ENCODE results near the gene NOA1. TPM values are rescaled to one million over a fixed set of nuclear protein-coding genes. Genes with fewer than 3 reads are reported as not detected.
A peak's percentile ranks its signal among the peaks of the same experiment; 100 is the strongest.

NOA1 gene
- total and polyA plus RNA-seq, 10 of the 15 experiments (the other 5 are each of a cell fraction or from before 2014, with no cell fraction given) = 3.2 to 34.0 (median 17.6) TPM

GRCh38 chr4:56978750-56979303 is 1.4 kb upstream of the NOA1 start, which contains the start of gene POLR2B (continued):
- TF ChIP-seq YBX1 (IDR thresholded peaks at IDR 0.05) (no peak), CHD1 (IDR thresholded peaks at IDR 0.05; ENCODE audit: low read depth, low read length) (no peak), ZNF622 (IDR thresholded peaks at IDR 0.05) (no peak), NRF1 (conservative IDR thresholded peaks at IDR 0.05; ENCODE audit: low read depth, low read length) (0 out of 2 replicates have a peak, but pooled peaks have one; percentile 24), SPI1 (IDR thresholded peaks at IDR 0.05; ENCODE audit: borderline replicate concordance, insufficient read depth, low read depth, low read length) (0 out of 2 replicates have a peak, but pooled peaks have one; percentile 3), HSF1 (IDR thresholded peaks at IDR 0.05; ENCODE audit: low read depth, low read length) (no peak), EZH2 (IDR thresholded peaks at IDR 0.05; ENCODE audit: borderline replicate concordance, control insufficient read depth, low read depth, low read length) (no peak), CBX3 (IDR thresholded peaks at IDR 0.05; ENCODE audit: borderline replicate concordance, low read depth) (no peak), ZBTB33 (IDR thresholded peaks at IDR 0.05) (no peak), BCL11A (IDR thresholded peaks at IDR 0.05; ENCODE audit: low read depth, low read length) (no peak), ZNF217 (IDR thresholded peaks at IDR 0.05) (no peak), BCL3 (IDR thresholded peaks at IDR 0.05; ENCODE audit: borderline replicate concordance, insufficient read depth, low read depth, low read length, poor library complexity, severe bottlenecking) (no peak), NR2F1 (conservative IDR thresholded peaks at IDR 0.05) (peak; percentile 97; the same call in 1 of the 2 replicates), IRF3 (IDR thresholded peaks at IDR 0.05) (no peak), ETV6 (conservative IDR thresholded peaks at IDR 0.05 in 1 of 2, IDR thresholded peaks at IDR 0.05 in 1 of 2; ENCODE audit: borderline replicate concordance in 1 of 2, low read depth in 1 of 2) (no peak), ASH2L (IDR thresholded peaks at IDR 0.05; ENCODE audit: borderline replicate concordance, low read depth) (no peak), BACH1 (IDR thresholded peaks at IDR 0.05; ENCODE audit: borderline replicate concordance) (0 out of 2 replicates have a peak, but pooled peaks have one; percentile 22), IRF5 (IDR thresholded peaks at IDR 0.05; ENCODE audit: borderline replicate concordance) (no peak), STAT1 (conservative IDR thresholded peaks at IDR 0.05) (no peak), RB1 (IDR thresholded peaks at IDR 0.05; ENCODE audit: borderline replicate concordance) (0 out of 2 replicates have a peak, but pooled peaks have one; percentile 33), DPF2 (IDR thresholded peaks at IDR 0.05) (no peak), POLR2AphosphoS5 (IDR thresholded peaks at IDR 0.05; ENCODE audit: low read length) (peak; percentile 96), ZNF24 (IDR thresholded peaks at IDR 0.05) (no peak), IKZF1 (conservative IDR thresholded peaks at IDR 0.05) (peak; percentile 61), FOXK2 (IDR thresholded peaks at IDR 0.05) (no peak)
